IMR-90 (cell line): ENCODE data around the gene BHLHA15. TPM values are rescaled to one million over a fixed set of nuclear protein-coding genes. Genes with fewer than 3 reads are reported as not detected.

Experiments
- ATAC-seq: fragments of 200-7000 bp; cut with Tn5 transposase; 2 replicates; pipeline ENCODE4 v1.9.1; 2020; ENCODE audit warnings: low read depth, mild to moderate bottlenecking, moderate library complexity
- BruUV-seq: library from RNA; stranded (reverse); fragments of 400-500 nt; replicated peaks from 2 replicates; lab custom pipeline; 2021; lab: Mats Ljungman, UMichigan
- CTCF ChIA-PET: fragments of 300-600 bp; formaldehyde crosslinking; extraction: SDS; loops from one replicate; lab custom pipeline; 2021; ENCODE audit warnings: antibody characterized with exemption; lab: Yijun Ruan, JAX
- POLR2A ChIA-PET: fragments of 300-600 bp; sonication (Branson Sonifier 250); formaldehyde crosslinking; loops from one replicate; lab custom pipeline; 2022; ENCODE audit warnings: antibody characterized with exemption; ENCODE audit not compliant: unreplicated experiment; lab: Charles Lee
- DNase-seq: peaks from one replicate; pipeline ENCODE4 v3.0.0; 2013
- H2AFZ ChIP-seq: replicated peaks from 2 replicates; pipeline ENCODE3; 2013; ENCODE audit warnings: low read length, mild to moderate bottlenecking; ENCODE audit not compliant: poor library complexity
- H2AK5ac ChIP-seq: 2 replicates; pipeline ENCODE4 v1.6.1; 2013; ENCODE audit warnings: low read depth, low read length, inconsistent platforms
- H2AK9ac ChIP-seq: replicated peaks from 2 replicates; pipeline ENCODE3; 2013; ENCODE audit warnings: mild to moderate bottlenecking, low read depth, low read length, moderate library complexity; ENCODE audit not compliant: poor library complexity
- H2BK120ac ChIP-seq: 2 replicates; pipeline ENCODE4 v1.6.1; 2013; ENCODE audit warnings: low read depth, low read length, inconsistent platforms
- H2BK15ac ChIP-seq: 3 replicates; pipeline ENCODE4 v1.6.1; 2013; ENCODE audit warnings: low read depth, low read length, inconsistent platforms
- H2BK20ac ChIP-seq: 2 replicates; pipeline ENCODE4 v1.6.1; 2013; ENCODE audit warnings: low read depth, mild to moderate bottlenecking, inconsistent platforms, low read length, moderate library complexity
- H2BK5ac ChIP-seq: 2 replicates; pipeline ENCODE4 v1.6.1; 2013; ENCODE audit warnings: mild to moderate bottlenecking, low read depth, low read length, inconsistent platforms; ENCODE audit not compliant: poor library complexity, severe bottlenecking
- H3K14ac ChIP-seq: replicated peaks from 2 replicates; pipeline ENCODE4 v1.6.1; 2013; ENCODE audit warnings: low read depth, low read length, inconsistent platforms
- H3K18ac ChIP-seq: 2 replicates; pipeline ENCODE4 v1.6.1; 2013; ENCODE audit warnings: low read depth, low read length, control low read depth
- H3K23ac ChIP-seq: 2 replicates; pipeline ENCODE4 v1.6.1; 2013; ENCODE audit warnings: low read depth, low read length, inconsistent platforms
- H3K27ac ChIP-seq: 2 replicates; pipeline ENCODE4 v1.5.1; 2013; ENCODE audit warnings: mild to moderate bottlenecking, control low read depth, low read length; ENCODE audit not compliant: insufficient read depth
- H3K27me3 ChIP-seq: 2 replicates; pipeline ENCODE4 v1.6.1; 2013; ENCODE audit warnings: low read length; ENCODE audit not compliant: control insufficient read depth, insufficient read depth
- H3K36me3 ChIP-seq: 2 replicates; pipeline ENCODE4 v1.6.1; 2013; ENCODE audit warnings: low read length, mixed read lengths; ENCODE audit not compliant: control insufficient read depth, insufficient read depth
- H3K4ac ChIP-seq: 2 replicates; pipeline ENCODE4 v1.6.1; 2013; ENCODE audit warnings: low read depth, low read length, inconsistent platforms
- H3K4me1 ChIP-seq: 2 replicates; pipeline ENCODE4 v1.6.1; 2013; ENCODE audit warnings: low read length, mixed read lengths; ENCODE audit not compliant: control insufficient read depth, insufficient read depth
- H3K4me2 ChIP-seq: 2 replicates; pipeline ENCODE4 v1.6.1; 2013; ENCODE audit warnings: low read depth, mild to moderate bottlenecking, control low read depth, low read length, moderate library complexity
- H3K4me3 ChIP-seq: 2 replicates; pipeline ENCODE4 v1.5.1; 2013; ENCODE audit warnings: low read depth, mild to moderate bottlenecking, control low read depth, low read length, moderate library complexity; ENCODE audit not compliant: insufficient read depth
- H3K56ac ChIP-seq: 2 replicates; pipeline ENCODE4 v1.6.1; 2013; ENCODE audit warnings: low read length, inconsistent platforms; ENCODE audit not compliant: insufficient read depth; ENCODE audit errors: extremely low read depth
- H3K79me1 ChIP-seq, 2 experiments: 2 replicates each; pipeline ENCODE4 v1.6.1; 2013; ENCODE audit warnings: low read length in 2 of 2, inconsistent platforms in 1 of 2, low read depth in 1 of 2
- H3K9ac ChIP-seq: 2 replicates; pipeline ENCODE4 v1.6.1; 2013; ENCODE audit warnings: low read depth, low read length, control low read depth
- H3K9me1 ChIP-seq: 2 replicates; pipeline ENCODE4 v1.6.1; 2013; ENCODE audit warnings: low read length, inconsistent platforms; ENCODE audit not compliant: insufficient read depth
- H3K9me3 ChIP-seq: 2 replicates; pipeline ENCODE4 v1.6.1; 2013; ENCODE audit warnings: low read length; ENCODE audit not compliant: control insufficient read depth, insufficient read depth
- H4K20me1 ChIP-seq: 2 replicates; pipeline ENCODE4 v1.6.1; 2013; ENCODE audit warnings: low read length, inconsistent platforms; ENCODE audit not compliant: insufficient read depth
- H4K5ac ChIP-seq: 2 replicates; pipeline ENCODE4 v1.6.1; 2013; ENCODE audit warnings: mild to moderate bottlenecking, low read depth, low read length, control low read depth
- H4K8ac ChIP-seq, 2 experiments: 2 replicates each; pipeline ENCODE4 v1.6.1; 2013; ENCODE audit warnings: low read depth in 2 of 2, low read length in 2 of 2, control low read depth in 1 of 2, inconsistent platforms in 1 of 2
- H4K91ac ChIP-seq: 2 replicates; pipeline ENCODE4 v1.6.1; 2013; ENCODE audit warnings: low read depth, low read length, inconsistent platforms; ENCODE audit not compliant: insufficient read depth
- BHLHE40 ChIP-seq: fragments of 150-350 bp; IDR thresholded peaks from 2 replicates; pipeline ENCODE4 v1.6.1; 2016; ENCODE audit warnings: mild to moderate bottlenecking, low read depth, low read length
- CEBPB ChIP-seq: IDR thresholded peaks from 2 replicates; pipeline ENCODE4 v1.6.1; 2012; ENCODE audit warnings: low read depth, low read length, improper control_type of control experiment
- CHD1 ChIP-seq: IDR thresholded peaks from 2 replicates; pipeline ENCODE4 v1.6.1; 2012; ENCODE audit warnings: low read depth, low read length, improper control_type of control experiment
- FOS ChIP-seq: fragments of 150-350 bp; IDR thresholded peaks from 2 replicates; pipeline ENCODE4 v1.6.1; 2016; ENCODE audit warnings: low read depth, low read length
- MAFK ChIP-seq: IDR thresholded peaks from 2 replicates; pipeline ENCODE4 v1.6.1; 2012; ENCODE audit warnings: low read depth, low read length, improper control_type of control experiment
- MAZ ChIP-seq: IDR thresholded peaks from 2 replicates; pipeline ENCODE4 v1.6.1; 2012; ENCODE audit warnings: low read depth, mild to moderate bottlenecking, low read length, improper control_type of control experiment, moderate library complexity, borderline replicate concordance
- MXI1 ChIP-seq: IDR thresholded peaks from 2 replicates; pipeline ENCODE4 v1.6.1; 2012; ENCODE audit warnings: low read depth, mild to moderate bottlenecking, low read length, moderate library complexity, borderline replicate concordance
- NFE2L2 ChIP-seq: fragments of 150-350 bp; IDR thresholded peaks from 2 replicates; pipeline ENCODE4 v1.6.1; 2016; ENCODE audit warnings: low read depth, mild to moderate bottlenecking, low read length
- POLR2A ChIP-seq: IDR thresholded peaks from 2 replicates; pipeline ENCODE4 v1.6.1; 2012; ENCODE audit warnings: mild to moderate bottlenecking, low read depth, low read length
- RAD21 ChIP-seq: IDR thresholded peaks from 2 replicates; pipeline ENCODE4 v1.6.1; 2012; ENCODE audit warnings: low read length, improper control_type of control experiment
- RCOR1 ChIP-seq: IDR thresholded peaks from 2 replicates; pipeline ENCODE4 v1.6.1; 2012; ENCODE audit warnings: mild to moderate bottlenecking, low read length, improper control_type of control experiment; ENCODE audit not compliant: insufficient replicate concordance
- RFX5 ChIP-seq: IDR thresholded peaks from 2 replicates; pipeline ENCODE4 v1.8.0; 2012; ENCODE audit warnings: low read depth, mild to moderate bottlenecking, low read length, moderate library complexity
- SMC3 ChIP-seq: fragments of 150-350 bp; IDR thresholded peaks from 2 replicates; pipeline ENCODE4 v1.6.1; 2016; ENCODE audit warnings: low read depth, mild to moderate bottlenecking, antibody characterized with exemption, low read length, moderate library complexity
- WGBS, 2 experiments: methylation state at CpG; one replicate each; pipeline versions ENCODE4 v1.1.5 to v1.1.7; 2013; ENCODE audit warnings: missing lambda C conversion rate in 2 of 2; ENCODE audit not compliant: insufficient read length in 1 of 2; ENCODE audit errors: extremely low coverage in 2 of 2; 5-methylcytosine and 5-hydroxymethylcytosine counted together
- dilution Hi-C: fragments of 300-500 bp; cut with HindIII; formaldehyde crosslinking; loops from one replicate; pipeline ENCODE4 v1.14.3; 2018; ENCODE audit warnings: low sequenced_read_pairs; ENCODE audit not compliant: unreplicated experiment
- in situ Hi-C: fragments of 300-500 bp; cut with MboI; formaldehyde crosslinking; loops from 3 replicates; pipeline ENCODE4 v1.14.3; 2019; ENCODE audit warnings: low sequenced_read_pairs, inconsistent platforms, mixed read lengths
- intact Hi-C: fragments of 100-400 bp; cut with micrococcal nuclease; formaldehyde crosslinking; loops from 2 replicates; pipeline ENCODE4 v1.10.0; 2022
- polyA plus RNA-seq, 3 experiments: library from polyadenylated mRNA; depleted of rRNA; stranded (reverse); fragments of >200 nt; gene quantifications; 2 replicates each; pipeline ENCODE4 v1.2.3, GENCODE V29; 2012; ENCODE audit warnings: low replicate concordance in 1 of 3
- total RNA-seq: library from RNA; depleted of rRNA; stranded (reverse); fragments of >200 nt; gene quantifications from 2 replicates; pipeline ENCODE4 v1.2.3, GENCODE V29; 2012
- TF ChIP-seq, protein P1 (sequence below): fragments of 150-350 bp; IDR thresholded peaks from 2 replicates; pipeline ENCODE4 v1.6.1; 2017; ENCODE audit warnings: mild to moderate bottlenecking, antibody characterized with exemption, low read length, low read depth
- TF ChIP-seq, protein P2 (sequence below): fragments of 150-350 bp; IDR thresholded peaks from 2 replicates; pipeline ENCODE4 v1.6.1; 2016; ENCODE audit warnings: low read depth, mild to moderate bottlenecking, low read length, moderate library complexity, borderline replicate concordance
- TF ChIP-seq, protein P3 (sequence below): conservative IDR thresholded peaks from 2 replicates; pipeline ENCODE4 v1.5.1; 2012; ENCODE audit warnings: mild to moderate bottlenecking, low read depth, low read length, improper control_type of control experiment

Gene BHLHA15
- total and polyA plus RNA-seq, 2 of the 4 experiments (the other 2 are of a cell fraction) = not detected

DNA sequence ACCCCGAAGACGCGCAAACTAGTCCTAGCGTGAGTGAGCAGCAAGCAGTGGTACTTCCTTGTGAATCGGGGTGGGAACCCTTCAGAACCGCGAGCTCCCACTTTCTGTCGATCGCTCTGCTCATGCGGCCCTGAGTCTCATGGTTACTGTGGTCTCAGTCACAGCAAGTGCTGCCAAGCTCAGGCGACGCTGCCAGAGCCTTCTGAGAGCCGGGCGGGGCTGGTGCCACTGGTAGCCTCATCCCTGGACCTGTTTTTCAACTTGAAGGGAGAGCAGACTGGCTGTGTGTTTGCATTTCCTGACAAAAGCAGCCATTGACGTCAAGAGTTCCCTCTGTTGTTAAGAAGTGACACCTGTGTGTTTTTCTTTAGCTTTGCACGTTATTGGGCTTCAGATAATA, 32.9 kb upstream of the BHLHA15 start:
- dilution Hi-C loops = no loop called here
- Histone ChIP-seq H3K4me1 (no peaks in the 10 kb centered on the region; the same call in 1 of the 2 replicates), H2BK120ac (no peak overlapping the region), H4K20me1 (no peaks in the 10 kb centered on the region), H3K23ac (no peak overlapping the region), H3K27ac (no peak overlapping the region), H3K4me2 (no peak overlapping the region), H2AFZ (no peak overlapping the region), H4K5ac (no peak overlapping the region), H3K79me1 (no peaks in the 10 kb centered on the region), H3K4me3 (no peak overlapping the region), H3K27me3 (no peaks in the 10 kb centered on the region), H3K4ac (no peak overlapping the region), H3K56ac (no peak overlapping the region), H3K36me3 (peaks cover 7% of the 10 kb centered on the region; the same call in 1 of the 2 replicates), H3K9me1 (peaks cover 6% of the 10 kb centered on the region; the same call in 1 of the 2 replicates), H2BK20ac (no peak overlapping the region), H4K91ac (no peak overlapping the region), H3K18ac (no peak overlapping the region), H2AK9ac (no peak overlapping the region), H3K9me3 (no peaks in the 10 kb centered on the region), H3K9ac (no peak overlapping the region), H2BK5ac (no peak overlapping the region), H3K14ac (no peak overlapping the region), H2AK5ac (no peak overlapping the region), H2BK15ac (no peak overlapping the region), H4K8ac (no peak overlapping the region)
- 97% methylated on average over 7 of the region's 16 CpGs; no CpG with 5 or more reads in 1 of the 2 experiments for WGBS, 2 experiments
- no peak for ATAC-seq
- intact Hi-C loops = no loop called here
- no peak for DNase-seq
- no TSS peak for BruUV-seq
- ChIA-PET CTCF (interaction anchor here (1.9 kb wide), 1 partner anchor 9 kb away, joined by 4 read pairs; no protein-coding TSS in a partner anchor), POLR2A (no interaction called here)
- in situ Hi-C loops = no loop called here
- TF ChIP-seq POLR2A (no peak), RFX5 (no peak), SMC3 (no peak), CEBPB (no peak), NFE2L2 (no peak), CHD1 (no peak), MAFK (no peak), FOS (no peak), MAZ (no peak), MXI1 (no peak), RAD21 (no peak), RCOR1 (no peak), BHLHE40 (no peak)
- TF ChIP-seq, protein P1, sequence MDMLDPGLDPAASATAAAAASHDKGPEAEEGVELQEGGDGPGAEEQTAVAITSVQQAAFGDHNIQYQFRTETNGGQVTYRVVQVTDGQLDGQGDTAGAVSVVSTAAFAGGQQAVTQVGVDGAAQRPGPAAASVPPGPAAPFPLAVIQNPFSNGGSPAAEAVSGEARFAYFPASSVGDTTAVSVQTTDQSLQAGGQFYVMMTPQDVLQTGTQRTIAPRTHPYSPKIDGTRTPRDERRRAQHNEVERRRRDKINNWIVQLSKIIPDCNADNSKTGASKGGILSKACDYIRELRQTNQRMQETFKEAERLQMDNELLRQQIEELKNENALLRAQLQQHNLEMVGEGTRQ = no peak
- TF ChIP-seq, protein P2, sequence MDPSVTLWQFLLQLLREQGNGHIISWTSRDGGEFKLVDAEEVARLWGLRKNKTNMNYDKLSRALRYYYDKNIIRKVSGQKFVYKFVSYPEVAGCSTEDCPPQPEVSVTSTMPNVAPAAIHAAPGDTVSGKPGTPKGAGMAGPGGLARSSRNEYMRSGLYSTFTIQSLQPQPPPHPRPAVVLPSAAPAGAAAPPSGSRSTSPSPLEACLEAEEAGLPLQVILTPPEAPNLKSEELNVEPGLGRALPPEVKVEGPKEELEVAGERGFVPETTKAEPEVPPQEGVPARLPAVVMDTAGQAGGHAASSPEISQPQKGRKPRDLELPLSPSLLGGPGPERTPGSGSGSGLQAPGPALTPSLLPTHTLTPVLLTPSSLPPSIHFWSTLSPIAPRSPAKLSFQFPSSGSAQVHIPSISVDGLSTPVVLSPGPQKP = no peak
- TF ChIP-seq, protein P3, sequence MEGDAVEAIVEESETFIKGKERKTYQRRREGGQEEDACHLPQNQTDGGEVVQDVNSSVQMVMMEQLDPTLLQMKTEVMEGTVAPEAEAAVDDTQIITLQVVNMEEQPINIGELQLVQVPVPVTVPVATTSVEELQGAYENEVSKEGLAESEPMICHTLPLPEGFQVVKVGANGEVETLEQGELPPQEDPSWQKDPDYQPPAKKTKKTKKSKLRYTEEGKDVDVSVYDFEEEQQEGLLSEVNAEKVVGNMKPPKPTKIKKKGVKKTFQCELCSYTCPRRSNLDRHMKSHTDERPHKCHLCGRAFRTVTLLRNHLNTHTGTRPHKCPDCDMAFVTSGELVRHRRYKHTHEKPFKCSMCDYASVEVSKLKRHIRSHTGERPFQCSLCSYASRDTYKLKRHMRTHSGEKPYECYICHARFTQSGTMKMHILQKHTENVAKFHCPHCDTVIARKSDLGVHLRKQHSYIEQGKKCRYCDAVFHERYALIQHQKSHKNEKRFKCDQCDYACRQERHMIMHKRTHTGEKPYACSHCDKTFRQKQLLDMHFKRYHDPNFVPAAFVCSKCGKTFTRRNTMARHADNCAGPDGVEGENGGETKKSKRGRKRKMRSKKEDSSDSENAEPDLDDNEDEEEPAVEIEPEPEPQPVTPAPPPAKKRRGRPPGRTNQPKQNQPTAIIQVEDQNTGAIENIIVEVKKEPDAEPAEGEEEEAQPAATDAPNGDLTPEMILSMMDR = no peak
